OCI-LY7 (cell line): Measurements from ENCODE around the gene THSD7B. TPM values are rescaled to one million over a fixed set of nuclear protein-coding genes. Genes with fewer than 3 reads are reported as not detected.

Experiments
- BruUV-seq: library from RNA; stranded (reverse); fragments of 400-500 nt; replicated peaks from 2 replicates; lab custom pipeline; 2021; lab: Mats Ljungman, UMichigan
- CTCF ChIA-PET: fragments of 300-600 bp; sonication (Branson Sonifier 250); formaldehyde crosslinking; loops from one replicate; lab custom pipeline; 2022; ENCODE audit warnings: antibody characterized with exemption; ENCODE audit not compliant: unreplicated experiment; lab: Charles Lee
- POLR2A ChIA-PET: fragments of 300-600 bp; sonication (Branson Sonifier 250); formaldehyde crosslinking; loops from one replicate; lab custom pipeline; 2022; ENCODE audit warnings: antibody characterized with exemption; lab: Charles Lee
- DNase-seq: peaks from one replicate; pipeline ENCODE4 v3.0.0-alpha.2; 2015; ENCODE audit warnings: low spot score
- H2AFZ ChIP-seq: fragments of 200-600 bp; sonication (generic), shearing (Covaris generic); 2 replicates; pipeline ENCODE4 v1.6.1; 2014; ENCODE audit warnings: mild to moderate bottlenecking, antibody characterized with exemption, low read length, moderate library complexity
- H3K27ac ChIP-seq: fragments of 200-600 bp; sonication (generic); 2 replicates; pipeline ENCODE4 v1.5.1; 2014; ENCODE audit warnings: mixed run types, low read depth, mild to moderate bottlenecking, moderate library complexity, low read length, inconsistent platforms; ENCODE audit not compliant: poor library complexity, severe bottlenecking
- H3K36me3 ChIP-seq: fragments of 200-600 bp; sonication (generic); 2 replicates; pipeline ENCODE4 v1.6.1; 2014; ENCODE audit warnings: mild to moderate bottlenecking, antibody characterized with exemption, low read length, moderate library complexity, mixed read lengths; ENCODE audit not compliant: insufficient read depth
- H3K4me1 ChIP-seq: fragments of 200-600 bp; sonication (generic); 2 replicates; pipeline ENCODE4 v1.5.1; 2014; ENCODE audit warnings: mild to moderate bottlenecking, low read length; ENCODE audit not compliant: insufficient read depth, poor library complexity, severe bottlenecking
- H3K4me2 ChIP-seq: fragments of 200-600 bp; sonication (generic); 2 replicates; pipeline ENCODE4 v1.6.1; 2014; ENCODE audit warnings: mild to moderate bottlenecking, low read length
- H3K4me3 ChIP-seq: fragments of 200-600 bp; sonication (generic); 2 replicates; pipeline ENCODE4 v1.5.1; 2014; ENCODE audit warnings: mild to moderate bottlenecking, low read depth, low read length; ENCODE audit not compliant: poor library complexity, severe bottlenecking
- H3K79me2 ChIP-seq: fragments of 200-600 bp; sonication (generic); 2 replicates; pipeline ENCODE4 v1.6.1; 2016; ENCODE audit warnings: low read depth, mild to moderate bottlenecking, low read length, moderate library complexity, mixed read lengths; ENCODE audit not compliant: insufficient read depth
- H3K9me2 ChIP-seq: fragments of 200-600 bp; sonication (generic); 2 replicates; pipeline ENCODE4 v1.6.1; 2016; ENCODE audit warnings: mild to moderate bottlenecking, low read length, mixed read lengths; ENCODE audit not compliant: insufficient read depth
- H3K9me3 ChIP-seq: fragments of 200-600 bp; sonication (generic); 2 replicates; pipeline ENCODE4 v1.6.1; 2014; ENCODE audit warnings: mild to moderate bottlenecking, mixed run types, low read length, mixed read lengths
- H4K20me1 ChIP-seq: fragments of 200-600 bp; sonication (generic); 2 replicates; pipeline ENCODE4 v1.6.1; 2014; ENCODE audit warnings: mild to moderate bottlenecking, antibody characterized with exemption, low read length, moderate library complexity, mixed read lengths; ENCODE audit not compliant: insufficient read depth
- CTCF ChIP-seq: fragments of 200-600 bp; sonication (generic); conservative IDR thresholded peaks from 2 replicates; pipeline ENCODE4 v1.5.1; 2014; ENCODE audit warnings: mild to moderate bottlenecking, antibody characterized with exemption, low read length, moderate library complexity, mixed read lengths
- EZH2phosphoT487 ChIP-seq: fragments of 200-600 bp; sonication (generic); IDR thresholded peaks from 2 replicates; pipeline ENCODE4 v1.6.1; 2018; ENCODE audit warnings: low read depth, borderline replicate concordance, mild to moderate bottlenecking, mixed run types, antibody characterized with exemption, low read length, moderate library complexity, mixed read lengths
- intact Hi-C: fragments of 100-400 bp; cut with micrococcal nuclease; formaldehyde crosslinking; loops from one replicate; pipeline ENCODE4 v1.10.0; 2022; ENCODE audit not compliant: unreplicated experiment
- total RNA-seq, 2 experiments: library from RNA; depleted of rRNA in 1 of 2; stranded (reverse); fragments of >200 nt in 1 of 2; shearing (Covaris generic) in 1 of 2; gene quantifications; 2 replicates each; pipeline ENCODE4 v1.2.3, GENCODE V29; 2014 to 2022

The THSD7B gene
- total RNA-seq, 2 experiments from 2014 or later = 1.8 TPM

- intact Hi-C loops = no loop called here
- H3K79me2 ChIP-seq = no peaks in the 10 kb centered on the region
- H3K4me2 ChIP-seq = no peak overlapping the region
- no peaks in the 10 kb centered on the region for H3K9me3 ChIP-seq
- no peak for DNase-seq
- H2AFZ ChIP-seq = no peak overlapping the region
- CTCF ChIA-PET = no interaction called here
- H3K4me1 ChIP-seq = no peaks in the 10 kb centered on the region
- H4K20me1 ChIP-seq = no peaks in the 10 kb centered on the region
- BruUV-seq = no TSS peak
- H3K36me3 ChIP-seq = no peaks in the 10 kb centered on the region
- POLR2A ChIA-PET = no interaction called here
- no peak overlapping the region for H3K27ac ChIP-seq
- TF ChIP-seq CTCF (no peak), EZH2phosphoT487 (no peak)
- H3K9me2 ChIP-seq = no peaks in the 10 kb centered on the region
- H3K4me3 ChIP-seq = no peak overlapping the region
These were observed 496.7 kb downstream of the THSD7B start for GRCh38 chr2:137261881-137262585.

DNA sequence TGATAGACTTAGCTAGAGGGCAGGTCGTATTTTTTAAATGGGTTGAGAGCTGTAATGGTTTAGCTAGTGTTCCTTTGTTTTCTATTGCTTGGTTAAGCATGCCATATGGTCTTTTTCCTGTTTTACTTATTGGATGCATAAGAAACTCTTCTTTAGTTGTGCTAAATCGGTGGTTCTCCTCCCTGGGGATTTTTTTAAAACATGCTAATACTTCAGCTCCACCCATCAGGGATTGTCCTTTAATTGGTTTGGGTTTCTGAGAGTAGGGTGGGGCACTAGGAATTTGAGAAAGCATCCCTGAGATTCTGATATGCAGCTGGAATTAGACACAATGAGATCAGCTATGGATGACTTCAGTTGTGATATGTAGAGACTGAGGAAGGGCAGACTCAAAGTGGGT, 497.2 kb downstream of the THSD7B start:
- Histone ChIP-seq H3K36me3 (no peaks in the 10 kb centered on the region), H4K20me1 (no peaks in the 10 kb centered on the region), H3K79me2 (no peaks in the 10 kb centered on the region), H3K9me3 (no peaks in the 10 kb centered on the region), H3K9me2 (no peaks in the 10 kb centered on the region), H3K27ac (no peak overlapping the region), H2AFZ (no peak overlapping the region), H3K4me2 (no peak overlapping the region), H3K4me1 (no peaks in the 10 kb centered on the region), H3K4me3 (no peak overlapping the region)
- CTCF ChIA-PET = no interaction called here
- DNase-seq = no peak
- intact Hi-C loops = no loop called here
- POLR2A ChIA-PET = interaction anchor here (1.4 kb wide), 1 partner anchor 13 kb away, joined by 3 read pairs; no protein-coding TSS in a partner anchor
- no TSS peak for BruUV-seq
- TF ChIP-seq CTCF (no peak), EZH2phosphoT487 (no peak)

- H3K9me2 ChIP-seq = no peaks in the 10 kb centered on the region
- H3K9me3 ChIP-seq = no peaks in the 10 kb centered on the region
- H2AFZ ChIP-seq = no peak overlapping the region
- DNase-seq = no peak
- intact Hi-C loops = no loop called here
- no peaks in the 10 kb centered on the region for H3K4me1 ChIP-seq
- H4K20me1 ChIP-seq = no peaks in the 10 kb centered on the region
- ChIA-PET POLR2A (interaction anchor here (1.0 kb wide), 1 partner anchor 8 kb away, joined by 3 read pairs; no protein-coding TSS in a partner anchor), CTCF (no interaction called here)
- TF ChIP-seq EZH2phosphoT487 = no peak
- no peak for TF ChIP-seq CTCF
- no peak overlapping the region for H3K4me2 ChIP-seq
- no peak overlapping the region for H3K27ac ChIP-seq
- no peak overlapping the region for H3K4me3 ChIP-seq
- H3K79me2 ChIP-seq = no peaks in the 10 kb centered on the region
- H3K36me3 ChIP-seq = no peaks in the 10 kb centered on the region
- BruUV-seq = no TSS peak
These were observed 522.7 kb downstream of the THSD7B start for GRCh38 chr2:137287913-137288639.
